PFSK-1 (cell line): ENCODE measurements around the gene MYCN.

ENCODE experiments used
- FOXP2 ChIP-seq: optimal IDR thresholded peaks from 2 replicates; pipeline ENCODE3; 2011; ENCODE audit warnings: borderline replicate concordance, control low read depth, inconsistent platforms; ENCODE audit not compliant: insufficient read depth; ENCODE audit errors: extremely low read length, extremely low read depth
- POLR2AphosphoS5 ChIP-seq: IDR thresholded peaks from 2 replicates; pipeline ENCODE4 v1.6.1; 2012; ENCODE audit warnings: low read depth, mild to moderate bottlenecking, control low read depth, low read length, moderate library complexity
- REST ChIP-seq, 2 experiments: IDR thresholded peaks; 2 replicates each; pipeline versions ENCODE4 v1.6.1 to v1.8.0; 2011 to 2012; ENCODE audit warnings: low read depth in 2 of 2, low read length in 2 of 2, control low read depth in 1 of 2, inconsistent platforms in 1 of 2, mild to moderate bottlenecking in 1 of 2, moderate library complexity in 1 of 2; ENCODE audit not compliant: insufficient read depth in 1 of 2
- SIN3A ChIP-seq: IDR thresholded peaks from 2 replicates; pipeline ENCODE4 v1.6.1; 2012; ENCODE audit warnings: mild to moderate bottlenecking, low read length, moderate library complexity, borderline replicate concordance; ENCODE audit not compliant: insufficient read depth
- TAF1 ChIP-seq: IDR thresholded peaks from 2 replicates; pipeline ENCODE4 v1.6.1; 2012; ENCODE audit warnings: low read length, control low read depth, borderline replicate concordance; ENCODE audit not compliant: insufficient read depth

Gene MYCN

GRCh38 chr2:15927551-15928218 lies 12.7 kb upstream of the MYCN start:
- no peak for TF ChIP-seq SIN3A
- no peak for TF ChIP-seq TAF1
- no peak for TF ChIP-seq POLR2AphosphoS5
- TF ChIP-seq FOXP2 = no peak
- TF ChIP-seq REST (IDR thresholded peaks at IDR 0.05; ENCODE audit: insufficient read depth in 1 of 2, low read depth in 2 of 2, low read length in 2 of 2) = no peak

- TF ChIP-seq SIN3A (no peak), REST (IDR thresholded peaks at IDR 0.05; ENCODE audit: insufficient read depth in 1 of 2, low read depth in 2 of 2, low read length in 2 of 2) (no peak), POLR2AphosphoS5 (no peak), TAF1 (no peak), FOXP2 (no peak)
Measured at GRCh38 chr2:15929861-15930260, 10.5 kb upstream of the MYCN start.

GRCh38 chr2:15930589-15931318 lies 9.6 kb upstream of the MYCN start:
- TF ChIP-seq POLR2AphosphoS5 (no peak), REST (IDR thresholded peaks at IDR 0.05; ENCODE audit: insufficient read depth in 1 of 2, low read depth in 2 of 2, low read length in 2 of 2) (no peak), TAF1 (no peak), SIN3A (no peak), FOXP2 (no peak)

GRCh38 chr2:15931319-15931890 lies 8.9 kb upstream of the MYCN start:
- TF ChIP-seq REST (IDR thresholded peaks at IDR 0.05; ENCODE audit: insufficient read depth in 1 of 2, low read depth in 2 of 2, low read length in 2 of 2) (no peak), FOXP2 (no peak), POLR2AphosphoS5 (no peak), TAF1 (no peak), SIN3A (no peak)
